ENCODE measurements around the gene TIGIT.

TIGIT gene

DNA sequence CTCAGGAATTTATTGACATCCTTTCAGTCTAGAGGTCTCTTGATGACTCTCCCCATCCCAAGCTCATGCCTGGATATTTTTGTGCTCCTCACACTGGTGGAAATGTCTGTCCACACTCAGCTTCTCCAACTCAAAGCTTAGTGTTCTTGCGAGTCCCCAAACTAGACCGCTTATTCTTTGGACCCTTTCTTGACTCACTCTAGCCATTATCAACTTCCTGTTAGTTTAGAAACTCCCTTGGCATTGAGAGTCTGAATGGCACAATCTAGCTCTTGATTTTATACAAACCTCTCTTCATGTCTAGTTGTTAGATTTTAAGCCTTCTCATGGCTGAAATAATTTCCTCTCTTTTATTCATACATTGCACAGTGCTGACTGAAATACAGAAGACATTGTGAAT is 19.6 kb downstream of the TIGIT start:
- DNase-seq = no peak

DNA sequence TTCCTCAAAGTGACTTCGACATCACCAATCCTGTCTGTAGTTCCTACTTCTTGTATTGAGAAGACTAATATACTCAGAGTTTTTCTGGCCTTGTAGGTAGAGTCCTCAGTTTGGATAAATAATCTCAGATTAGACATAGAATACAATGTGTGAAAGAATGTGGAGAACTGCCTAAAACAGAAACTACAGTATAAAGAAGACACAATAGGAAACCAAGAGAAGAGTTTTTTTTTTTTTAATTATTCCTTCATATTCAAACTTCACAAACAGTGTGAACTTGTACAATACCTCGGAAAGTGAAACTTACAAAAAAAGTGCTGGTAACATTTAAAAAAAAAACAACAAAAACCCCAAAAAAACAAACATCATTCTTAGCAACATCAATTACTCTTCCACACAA is 20.5 kb downstream of the TIGIT start:
- DNase-seq = no peak

DNA sequence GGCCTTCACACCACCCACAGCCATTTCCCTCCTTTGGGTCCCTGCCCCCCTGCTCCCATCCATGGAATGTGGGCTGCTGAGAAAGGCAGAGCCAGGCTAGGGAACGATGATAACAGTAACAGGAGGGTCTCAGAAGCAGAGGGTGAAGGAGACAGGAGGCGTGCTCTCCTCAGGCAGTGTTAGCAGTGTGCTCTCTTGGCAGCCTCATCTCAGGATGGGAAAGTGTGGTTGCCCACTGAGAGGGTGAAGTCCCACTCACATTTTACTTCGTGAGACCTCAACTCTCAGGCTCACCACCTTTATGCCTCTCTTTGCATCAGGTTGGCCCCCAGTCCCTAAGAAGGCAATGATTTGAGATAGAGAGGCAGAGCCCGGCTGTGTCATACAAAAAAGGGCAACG is 24.5 kb downstream of the TIGIT start:
- DNase-seq = no peak

DNA sequence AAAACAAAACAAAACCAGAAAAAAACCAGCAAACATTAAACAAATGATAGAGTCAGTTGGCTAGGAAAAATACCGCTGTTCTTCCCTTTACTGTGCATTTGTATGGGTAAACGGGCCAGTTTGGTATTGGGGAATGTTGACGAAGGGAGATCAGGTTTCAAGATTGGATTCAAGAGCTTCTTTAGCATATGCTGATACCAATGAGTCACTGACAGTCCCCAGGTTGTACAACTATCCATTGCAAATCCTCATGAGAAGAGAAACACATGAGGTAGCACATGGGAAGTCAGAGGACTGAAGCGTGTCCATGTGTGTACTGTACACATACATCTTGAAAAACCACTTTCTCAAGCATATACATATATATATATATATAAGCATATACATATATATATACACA is 25.6 kb downstream of the TIGIT start:
- DNase-seq = no peak

- DNase-seq = no peak
These were observed 26.4 kb downstream of the TIGIT start for GRCh38 chr3:114320246-114320645.

- no peak for DNase-seq
These were observed 29.9 kb downstream of the TIGIT start for GRCh38 chr3:114323546-114324254.

DNA sequence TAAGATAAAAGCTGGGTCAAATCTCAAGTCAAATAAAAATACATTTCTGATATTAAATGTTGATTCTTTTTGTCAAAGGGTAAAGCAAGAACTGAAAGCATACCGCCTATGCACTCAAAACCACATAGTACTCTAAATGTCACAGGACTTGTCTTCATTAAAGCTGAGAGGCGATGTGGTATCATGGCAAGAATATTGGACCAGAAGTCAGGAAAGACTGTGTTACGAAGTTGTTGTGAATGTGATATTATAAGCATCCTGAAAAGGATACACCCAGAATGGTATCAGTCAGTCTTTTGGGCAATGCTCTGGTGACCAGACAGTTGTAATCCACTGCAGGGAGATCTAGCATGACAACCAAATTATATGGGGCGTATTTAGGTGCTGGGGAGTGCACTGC is 33.8 kb downstream of the TIGIT start:
- DNase-seq = no peak

DNA sequence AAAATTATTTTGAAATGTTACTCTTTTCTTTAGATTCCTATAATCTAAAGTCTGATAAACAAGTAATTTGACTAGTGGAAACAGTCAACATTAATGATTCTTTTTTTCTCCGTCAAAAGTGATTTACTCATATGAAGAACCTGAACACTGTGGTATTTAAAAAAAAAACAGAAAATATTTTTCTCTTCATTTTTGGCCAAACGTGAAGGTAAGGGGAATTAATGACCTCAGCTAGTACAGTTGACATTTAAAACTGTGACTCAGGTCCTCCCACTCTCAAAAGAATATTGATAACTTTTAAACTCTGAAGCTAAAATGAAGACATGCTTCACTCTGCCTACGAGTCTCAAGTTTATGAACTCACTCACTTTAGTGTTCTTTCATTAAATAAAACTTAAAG is 34.5 kb downstream of the TIGIT start:
- DNase-seq = no peak

DNA sequence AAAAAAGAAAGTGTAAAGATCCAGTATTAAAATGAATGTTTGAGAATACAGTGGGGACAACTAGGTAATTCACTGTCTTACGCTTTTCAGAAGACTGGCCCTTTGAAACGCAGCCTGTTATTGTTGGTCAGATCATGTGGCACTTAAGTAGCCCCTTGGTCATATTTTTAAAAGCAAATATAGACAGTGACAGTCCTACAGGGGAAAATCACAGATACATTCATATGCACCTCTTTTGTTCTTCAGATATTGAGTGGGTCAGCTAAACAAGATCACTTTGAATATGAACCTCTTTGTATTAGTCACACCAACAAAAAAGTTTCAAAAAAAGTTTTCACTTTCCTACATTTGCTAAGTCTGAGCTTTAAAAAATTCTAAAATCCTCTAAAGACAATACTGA is 36.0 kb downstream of the TIGIT start:
- no peak for DNase-seq

DNA sequence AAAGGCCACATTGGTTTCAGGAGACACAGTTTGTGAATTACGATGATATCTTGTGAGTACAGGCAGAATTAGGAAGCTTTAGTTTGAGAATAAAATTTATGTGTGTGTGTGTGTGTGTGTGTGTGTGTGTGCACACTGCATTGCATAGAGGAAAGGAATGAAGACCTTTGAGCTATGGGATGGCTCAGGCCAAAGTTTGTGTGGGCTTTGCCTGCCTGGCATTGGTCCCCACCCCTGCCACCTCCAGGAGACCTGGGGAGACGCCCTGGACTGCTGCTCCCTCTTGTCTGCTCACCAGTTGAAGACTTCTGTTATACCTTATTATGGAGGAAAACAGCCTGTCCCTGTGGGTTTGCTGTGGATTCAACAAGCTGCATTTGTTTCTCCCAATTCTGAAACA is 37.2 kb downstream of the TIGIT start:
- no peak for DNase-seq

DNA sequence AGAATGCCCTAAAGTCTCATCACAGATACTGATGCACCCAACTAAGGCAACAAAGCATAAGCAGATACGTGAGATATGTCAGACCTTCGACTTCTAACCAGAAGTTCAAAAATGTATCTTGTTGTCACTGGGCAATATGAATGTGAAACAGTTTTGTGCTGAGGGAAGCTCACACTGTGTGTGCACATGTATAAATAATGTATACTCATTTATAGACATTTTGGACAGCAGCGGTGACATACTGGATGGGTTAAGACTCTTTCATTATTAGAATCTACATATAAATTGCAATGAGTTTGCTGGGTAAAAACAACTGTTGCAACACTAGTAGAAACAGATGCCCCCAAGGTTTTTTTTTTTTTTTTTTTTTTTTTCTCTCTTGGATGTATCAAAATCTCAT is 37.9 kb downstream of the TIGIT start:
- no peak for DNase-seq

DNA sequence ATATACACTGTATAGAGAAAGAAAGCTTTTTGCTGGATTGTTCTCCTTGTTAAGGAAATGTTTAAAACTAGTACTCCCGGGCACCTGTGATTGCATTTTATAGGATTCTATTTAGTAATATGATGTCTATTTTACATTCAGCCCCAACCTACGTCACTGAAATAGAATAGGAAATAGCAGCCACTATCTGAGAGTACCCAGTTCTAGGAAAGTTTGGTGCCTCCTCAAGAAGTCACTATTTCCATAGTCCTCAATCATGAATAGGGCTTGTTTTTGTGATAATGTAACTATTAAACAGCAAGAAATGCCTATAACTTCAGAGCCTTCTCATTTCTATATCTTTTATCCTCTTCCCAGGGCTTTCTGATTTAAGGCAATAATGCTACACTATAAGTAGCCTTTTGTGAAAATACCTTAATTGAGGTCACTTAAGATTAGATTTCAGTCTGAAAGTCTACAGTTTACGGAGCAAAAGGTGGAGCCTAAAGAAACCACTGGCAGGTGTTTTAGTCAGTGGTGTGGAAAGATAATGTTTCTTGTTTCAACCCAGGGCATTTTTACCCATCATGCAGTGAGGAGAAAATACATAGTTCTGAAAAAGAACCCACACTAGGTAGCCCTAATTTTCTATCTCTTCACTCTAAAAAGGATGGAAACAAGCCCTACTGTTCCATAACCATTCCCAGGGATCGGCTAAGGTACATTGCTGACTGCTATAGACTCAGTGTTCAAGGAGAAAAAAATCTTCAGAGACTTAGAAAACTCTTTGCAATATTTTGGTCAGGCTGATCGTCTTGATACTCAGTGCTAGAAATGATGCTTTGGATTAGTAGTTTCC is 38.7 kb downstream of the TIGIT start:
- no peak for DNase-seq

DNA sequence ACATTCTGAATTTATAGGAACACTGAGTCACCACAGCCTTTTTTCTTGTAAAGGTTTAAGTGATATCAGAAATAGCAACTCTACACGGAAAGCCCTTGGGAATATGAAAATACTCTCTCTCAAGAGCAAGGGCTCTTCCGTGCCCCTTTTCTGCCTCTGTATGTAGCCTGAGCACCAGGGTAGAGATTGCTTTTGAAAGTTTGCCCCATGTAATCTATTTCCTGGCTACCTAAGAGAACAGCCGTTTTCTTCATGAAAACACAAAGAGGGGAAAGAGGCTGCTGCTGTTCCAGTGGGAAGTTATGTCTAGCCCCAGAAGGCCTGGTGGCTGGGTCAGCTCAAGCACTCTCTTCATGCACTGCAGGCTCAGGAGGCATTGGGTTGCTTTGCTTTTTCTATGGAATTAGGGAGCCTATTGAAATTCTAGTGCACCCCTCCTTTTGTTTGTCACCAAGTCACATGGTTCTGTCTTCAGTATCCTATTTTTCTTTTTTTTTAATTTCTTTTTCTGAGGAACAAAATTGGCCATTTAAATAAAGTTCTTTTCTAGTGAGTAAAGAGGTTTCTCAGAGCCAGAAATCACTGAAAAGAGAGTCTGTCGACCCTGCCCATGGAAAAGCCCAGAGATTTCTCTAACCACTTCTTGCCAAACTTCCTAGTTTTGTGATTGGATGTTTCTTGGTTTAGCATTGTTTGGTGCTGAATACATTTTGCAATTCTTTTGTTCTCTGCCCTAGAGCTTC is 39.5 kb downstream of the TIGIT start:
- no peak for DNase-seq

GRCh38 chr3:114333923-114334240 is 40.1 kb downstream of the TIGIT start:
- no peak for DNase-seq

DNA sequence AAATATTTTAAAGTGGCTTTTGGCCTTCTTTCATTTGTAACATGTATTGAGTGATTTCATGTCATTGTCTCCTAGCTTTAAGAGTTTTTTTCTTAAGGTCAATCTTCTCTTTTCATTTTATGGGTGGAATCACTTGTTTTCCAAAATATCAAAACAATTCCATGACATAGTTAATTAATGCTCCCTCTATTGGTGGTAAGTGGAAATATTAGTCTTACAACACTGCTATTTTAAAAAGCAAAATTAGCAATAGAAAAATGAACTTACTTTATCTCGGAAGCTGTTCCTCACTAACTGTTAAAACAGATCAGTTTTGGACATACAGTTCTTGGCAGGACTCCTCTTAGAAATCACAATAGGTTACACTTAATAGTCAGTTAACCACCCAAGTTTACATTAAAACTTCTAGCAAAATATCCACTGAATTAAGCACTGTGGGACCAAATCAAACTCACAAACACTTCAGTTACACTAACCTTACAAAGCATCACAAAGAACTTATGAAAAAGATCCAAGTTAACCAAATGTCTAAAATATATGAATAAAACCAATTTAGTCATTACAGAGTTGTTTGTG is 42.4 kb downstream of the TIGIT start:
- DNase-seq = no peak

DNA sequence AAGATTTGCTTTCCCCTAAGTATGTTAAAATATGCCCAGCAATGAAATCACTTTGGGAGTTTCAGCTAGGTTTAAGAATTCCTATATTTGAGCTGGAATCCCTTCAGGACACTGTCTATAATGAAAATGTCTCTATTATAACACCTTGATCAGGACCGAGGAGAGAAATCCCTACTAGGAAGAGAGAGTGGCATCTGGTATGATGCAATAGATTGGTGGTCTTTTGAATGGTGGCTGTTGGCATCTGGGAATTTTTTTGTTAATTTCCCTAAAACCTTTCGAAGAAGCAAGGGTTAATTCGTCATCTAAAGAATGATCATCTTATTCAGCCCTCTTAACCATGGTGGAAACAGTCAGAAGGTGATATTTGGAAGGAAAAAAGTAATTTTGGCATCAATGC is 43.0 kb downstream of the TIGIT start:
- DNase-seq = no peak

- DNase-seq = no peak
These were observed 45.0 kb downstream of the TIGIT start for GRCh38 chr3:114338651-114339357.

DNA sequence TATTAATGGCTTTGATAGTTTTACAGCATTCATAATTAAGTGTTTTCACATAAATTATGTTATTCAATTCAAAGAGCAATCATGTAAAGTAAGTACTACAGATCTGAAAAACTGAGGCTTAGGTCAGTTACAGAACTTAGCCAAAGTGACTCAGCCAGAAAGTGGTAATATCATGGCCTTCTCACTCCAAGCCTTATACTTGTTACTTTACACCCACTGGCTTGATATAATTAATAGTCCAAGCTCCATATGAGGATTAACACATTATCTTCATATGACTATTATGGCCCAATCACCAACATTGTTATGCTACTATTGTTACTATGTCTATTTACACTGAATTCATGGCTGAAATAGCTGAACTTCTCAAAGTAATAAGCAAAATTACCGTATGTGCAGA is 50.7 kb downstream of the TIGIT start:
- no peak for DNase-seq

GRCh38 chr3:114350271-114350670 is 56.4 kb downstream of the TIGIT start:
- DNase-seq = no peak

DNA sequence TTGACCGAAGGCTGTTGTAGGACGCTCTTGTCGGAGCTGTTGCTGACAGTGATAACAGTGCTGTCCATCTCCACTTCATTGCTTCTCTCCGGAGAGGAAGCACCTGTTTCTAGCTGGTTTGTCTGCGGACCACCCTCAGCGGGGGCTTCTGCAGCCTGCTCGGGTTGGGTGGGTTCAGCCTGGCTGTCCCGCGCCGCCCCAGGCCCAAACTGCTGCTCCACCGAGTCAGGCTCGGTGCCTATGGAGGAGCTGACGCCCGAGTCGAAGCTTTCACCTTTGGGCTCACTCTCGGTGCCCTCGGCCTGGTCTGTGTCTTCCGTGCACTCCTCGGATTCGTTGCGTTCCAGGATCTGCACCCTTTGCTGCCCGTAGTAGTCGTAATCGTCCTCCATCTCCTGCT is 56.9 kb downstream of the TIGIT start:
- no peak for DNase-seq

GRCh38 chr3:114351123-114351821 is 57.4 kb downstream of the TIGIT start:
- no peak for DNase-seq

GRCh38 chr3:114351822-114352145 is 58.0 kb downstream of the TIGIT start:
- DNase-seq = no peak

DNA sequence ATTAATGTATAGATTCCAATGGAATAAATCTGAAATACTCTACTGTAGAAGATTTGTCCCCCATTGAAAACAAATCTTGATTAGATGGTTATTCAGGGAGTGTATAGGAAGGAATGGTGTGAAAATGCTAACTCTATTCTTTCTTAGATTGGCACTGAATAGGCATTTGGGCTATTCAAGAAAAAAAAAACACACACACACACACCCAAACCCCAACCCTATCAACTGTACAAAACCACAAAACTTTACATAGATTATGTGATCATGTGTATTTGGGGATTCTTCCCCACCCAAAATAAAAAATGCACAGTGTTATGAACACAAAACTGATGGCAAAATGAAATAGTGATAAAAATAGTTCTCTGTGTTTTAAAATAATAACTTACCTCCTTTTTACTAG is 61.8 kb downstream of the TIGIT start:
- DNase-seq = no peak

All from kidney glomerular epithelial cell (primary cell).